Naive thymus-derived CD4-positive, alpha-beta T cell (primary cell): ENCODE measurements around the gene MCUB. TPM values are rescaled to one million over a fixed set of nuclear protein-coding genes. Genes with fewer than 3 reads are reported as not detected.
A peak's percentile ranks its signal among the peaks of the same experiment; 100 is the strongest.

Experiments used
- ATAC-seq: fragments of 150-1000 bp; cut with Tn5 transposase; 2 replicates; pipeline ENCODE4 v1.10.0; 2021; ENCODE audit warnings: mild to moderate bottlenecking, moderate library complexity
- CTCF ChIA-PET: fragments of 350-600 bp; sonication (Branson Sonifier 250); formaldehyde crosslinking; loops from one replicate; lab custom pipeline; 2021; ENCODE audit warnings: antibody characterized with exemption; lab: Charles Lee
- POLR2A ChIA-PET: fragments of 350-600 bp; sonication (Branson Sonifier 250); formaldehyde crosslinking; loops from one replicate; lab custom pipeline; 2021; ENCODE audit warnings: antibody characterized with exemption, inconsistent platforms; lab: Charles Lee
- DNase-seq, 9 donors: peaks; one replicate each; pipeline versions ENCODE4 v3.0.0 to v3.0.0-alpha.2; 2020 to 2022; ENCODE audit warnings: mixed read lengths in 1 of 9
- H3K27ac ChIP-seq: one replicate; pipeline ENCODE4 v1.7.0; 2013; ENCODE audit warnings: mild to moderate bottlenecking, low read depth, low read length, moderate library complexity
- H3K27me3 ChIP-seq, 2 donors: one replicate each; pipeline ENCODE4 v1.7.0; 2013; ENCODE audit warnings: low read length in 2 of 2, mild to moderate bottlenecking in 2 of 2, moderate library complexity in 2 of 2; ENCODE audit not compliant: control insufficient read depth in 2 of 2, insufficient read depth in 2 of 2
- H3K36me3 ChIP-seq, 3 experiments: 1 replicate in 2 of 3; 2 replicates in 1 of 3; pipeline ENCODE4 v1.7.0; 2013; ENCODE audit warnings: low read length in 3 of 3, mild to moderate bottlenecking in 3 of 3, moderate library complexity in 1 of 3; ENCODE audit not compliant: insufficient read depth in 3 of 3, control insufficient read depth in 2 of 3
- H3K4me1 ChIP-seq, 2 donors: one replicate each; pipeline ENCODE4 v1.7.0; 2013; ENCODE audit warnings: low read length in 2 of 2, mild to moderate bottlenecking in 2 of 2, moderate library complexity in 1 of 2; ENCODE audit not compliant: control insufficient read depth in 2 of 2, insufficient read depth in 2 of 2
- H3K4me3 ChIP-seq: 2 replicates; pipeline ENCODE4 v1.7.0; 2013; ENCODE audit warnings: mild to moderate bottlenecking, low read length
- H3K9me3 ChIP-seq, 3 experiments: 1 replicate in 2 of 3; 2 replicates in 1 of 3; pipeline ENCODE4 v1.7.0; 2013; ENCODE audit warnings: low read length in 3 of 3; ENCODE audit not compliant: control insufficient read depth in 2 of 3
- H3K27ac Mint-ChIP-seq, 9 donors: one replicate each; pipeline ENCODE4 v1.8.0; 2020 to 2022; ENCODE audit warnings: mixed read lengths in 9 of 9, mild to moderate bottlenecking in 8 of 9, moderate library complexity in 5 of 9, inconsistent platforms in 2 of 9
- H3K27me3 Mint-ChIP-seq, 5 donors: one replicate each; pipeline ENCODE4 v1.8.0; 2021 to 2022; ENCODE audit warnings: mixed read lengths in 5 of 5, mild to moderate bottlenecking in 1 of 5
- H3K36me3 Mint-ChIP-seq, 5 donors: one replicate each; pipeline ENCODE4 v1.8.0; 2020 to 2022; ENCODE audit warnings: mixed read lengths in 5 of 5, mild to moderate bottlenecking in 3 of 5, inconsistent platforms in 1 of 5
- H3K4me1 Mint-ChIP-seq, 7 donors: one replicate each; pipeline ENCODE4 v1.8.0; 2020 to 2022; ENCODE audit warnings: mixed read lengths in 7 of 7, mild to moderate bottlenecking in 3 of 7, inconsistent platforms in 1 of 7
- H3K4me3 Mint-ChIP-seq, 10 donors: one replicate each; pipeline ENCODE4 v1.8.0; 2020 to 2022; ENCODE audit warnings: mild to moderate bottlenecking in 10 of 10, mixed read lengths in 10 of 10, moderate library complexity in 6 of 10, inconsistent platforms in 2 of 10
- H3K9me3 Mint-ChIP-seq, 11 donors: one replicate each; pipeline ENCODE4 v1.8.0; 2020 to 2022; ENCODE audit warnings: mixed read lengths in 11 of 11, mild to moderate bottlenecking in 4 of 11, inconsistent platforms in 1 of 11, moderate library complexity in 1 of 11
- intact Hi-C, 2 donors: fragments of 100-400 bp; cut with micrococcal nuclease; formaldehyde crosslinking; loops; one replicate each; pipeline ENCODE4 v1.15.1; 2023
- polyA plus RNA-seq, 2 donors: library from polyadenylated mRNA; unstranded; fragments of 300-500 nt; fragmentation: Illumina TruSeq; gene quantifications; one replicate each; pipeline ENCODE4 v1.2.3, GENCODE V29; 2021
- total RNA-seq, 6 experiments: library from RNA in 5 of 6; stranded (reverse) in 5 of 6; gene quantifications; 1 replicate in 5 of 6; 2 replicates in 1 of 6; pipeline ENCODE4 v1.2.3 and lab custom pipeline; 2021 to 2026

Gene MCUB
- total and polyA plus RNA-seq, 7 experiments from 2014 or later, result 83.4 to 207 (median 164) TPM

DNA sequence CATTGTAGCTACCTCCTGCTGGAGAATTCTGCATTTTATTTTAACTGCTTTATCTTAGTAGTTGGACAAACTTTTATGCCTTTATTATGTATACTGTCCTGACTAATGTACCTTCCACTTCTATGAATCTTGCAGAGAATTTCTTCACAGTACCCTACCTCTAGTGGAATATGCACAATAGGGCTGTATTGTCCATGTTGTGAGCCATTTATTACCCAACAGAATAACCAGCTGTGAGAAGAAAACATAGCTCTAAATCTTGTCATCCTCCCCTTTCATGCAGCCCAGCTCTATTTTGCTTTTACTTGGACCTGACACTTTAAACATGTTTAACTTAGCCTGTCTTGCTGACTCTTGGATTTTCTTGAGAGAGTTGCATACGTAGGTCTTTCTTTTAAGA lies 56.2 kb downstream of the MCUB start:
- Mint-ChIP-seq H3K9me3 (peaks cover 0 to 8% (median 0%) of the 10 kb centered on the region in 11 donors), H3K27ac (peak overlapping the region in 5 of 9 donors; percentile 5 to 75 (median 59)), H3K36me3 (peaks cover 9 to 49% (median 35%) of the 10 kb centered on the region in 5 donors), H3K27me3 (no peaks in the 10 kb centered on the region), H3K4me1 (peaks cover 25 to 98% (median 85%) of the 10 kb centered on the region in 7 donors), H3K4me3 (peak overlapping the region in 4 of 10 donors; percentile 17 to 57 (median 25))
- ATAC-seq (no peak), DNase-seq (no peak)
- no peak overlapping the region for H3K27ac ChIP-seq
- intact Hi-C loops, result loop anchor here in 1 of 2 donors (2.0 to 5.0 kb wide), 2 partner anchors 13 to 41 kb away; no protein-coding TSS in a partner anchor
- no peaks in the 10 kb centered on the region for H3K27me3 ChIP-seq
- H3K4me1 ChIP-seq, result no peaks in the 10 kb centered on the region
- H3K9me3 ChIP-seq, result no peaks in the 10 kb centered on the region
- POLR2A ChIA-PET, result interaction anchor here (0.6 to 0.7 kb wide), 2 partner anchors 17 to 45 kb away, joined by 3 read pairs; no protein-coding TSS in a partner anchor
- no peak overlapping the region for H3K4me3 ChIP-seq
- CTCF ChIA-PET, result no interaction called here
- peaks cover 0 to 6% (median 0%) of the 10 kb centered on the region in 3 experiments for H3K36me3 ChIP-seq

- ChIA-PET CTCF (no interaction called here), POLR2A (interaction anchor here (1.4 kb wide), 1 partner anchor 26 kb away, joined by 4 read pairs; no protein-coding TSS in a partner anchor)
- H3K27ac Mint-ChIP-seq, result peak overlapping the region in 4 of 9 donors; percentile 22 to 52 (median 36)
- peaks cover 6 to 34% (median 30%) of the 10 kb centered on the region in 5 donors for H3K36me3 Mint-ChIP-seq
- no peaks in the 10 kb centered on the region for H3K27me3 Mint-ChIP-seq
- no peak overlapping the region for H3K4me3 ChIP-seq
- peaks cover 0 to 5% of the 10 kb centered on the region in 2 donors for H3K4me1 ChIP-seq
- peaks cover 11 to 97% (median 80%) of the 10 kb centered on the region in 7 donors for H3K4me1 Mint-ChIP-seq
- H3K9me3 ChIP-seq, result no peaks in the 10 kb centered on the region
- intact Hi-C loops, result no loop called here
- H3K27ac ChIP-seq, result no peak overlapping the region
- H3K36me3 ChIP-seq, result peaks cover 0 to 12% (median 0%) of the 10 kb centered on the region in 3 experiments
- ATAC-seq (no peak), DNase-seq (no peak)
- no peaks in the 10 kb centered on the region for H3K27me3 ChIP-seq
- peaks cover 0 to 3% (median 0%) of the 10 kb centered on the region in 11 donors for H3K9me3 Mint-ChIP-seq
- H3K4me3 Mint-ChIP-seq, result no peak overlapping the region
Observed at GRCh38 chr4:109622626-109623025, 62.6 kb downstream of the MCUB start.

DNA sequence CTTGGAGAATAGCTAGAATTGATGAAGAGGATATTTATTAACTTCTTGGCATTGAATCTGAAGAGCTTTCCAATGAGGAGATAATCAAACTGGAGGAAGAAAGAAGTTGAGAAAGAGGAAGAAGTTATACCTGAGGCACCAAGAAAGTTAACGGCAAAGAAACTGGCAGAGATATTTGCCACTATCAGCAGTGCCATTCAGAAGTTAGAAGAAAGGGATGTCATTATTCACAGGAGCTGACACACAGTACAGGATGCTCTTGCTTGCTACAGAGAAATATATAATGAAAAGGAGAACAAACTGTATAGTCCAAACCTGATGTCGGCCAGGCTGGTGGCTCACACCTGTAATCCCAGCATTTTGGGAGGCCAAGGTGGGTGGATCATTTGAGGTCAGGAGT lies 64.5 kb downstream of the MCUB start:
- intact Hi-C loops, result no loop called here
- H3K27ac Mint-ChIP-seq, result peak overlapping the region in 6 of 9 donors; percentile 23 to 70 (median 49)
- peaks cover 6 to 27% (median 23%) of the 10 kb centered on the region in 5 donors for H3K36me3 Mint-ChIP-seq
- H3K27me3 Mint-ChIP-seq, result no peaks in the 10 kb centered on the region
- DNase-seq, result no peak
- no peak for ATAC-seq
- ChIA-PET CTCF (interaction anchor here (0.6 to 1.5 kb wide), 4 partner anchors 39 to 1868 kb away, joined by 3 to 5 read pairs (median 4); partner anchors contain the start of gene MCUB), POLR2A (interaction anchor here (0.7 to 1.6 kb wide), 2 partner anchors 22 to 65 kb away, joined by 3 to 5 read pairs; partner anchors contain the start of gene MCUB)
- peaks cover 0 to 12% (median 0%) of the 10 kb centered on the region in 3 experiments for H3K36me3 ChIP-seq
- H3K4me3 ChIP-seq, result no peak overlapping the region
- H3K4me1 Mint-ChIP-seq, result peaks cover 17 to 97% (median 83%) of the 10 kb centered on the region in 7 donors
- peak overlapping the region in 3 of 10 donors; percentile 0 to 16 (median 1) for H3K4me3 Mint-ChIP-seq
- H3K4me1 ChIP-seq, result peaks cover 0 to 18% of the 10 kb centered on the region in 2 donors
- H3K27ac ChIP-seq, result no peak overlapping the region
- no peaks in the 10 kb centered on the region for H3K9me3 ChIP-seq
- H3K27me3 ChIP-seq, result no peaks in the 10 kb centered on the region
- peaks cover 0 to 3% (median 0%) of the 10 kb centered on the region in 11 donors for H3K9me3 Mint-ChIP-seq

- ATAC-seq, result no peak
- intact Hi-C loops, result no loop called here
- no peaks in the 10 kb centered on the region for H3K27me3 Mint-ChIP-seq
- H3K4me3 ChIP-seq, result no peak overlapping the region
- peaks cover 23 to 100% (median 89%) of the 10 kb centered on the region in 7 donors for H3K4me1 Mint-ChIP-seq
- no peak for DNase-seq
- peak overlapping the region in 8 of 9 donors; percentile 34 to 84 (median 60) for H3K27ac Mint-ChIP-seq
- H3K36me3 Mint-ChIP-seq, result peaks cover 6 to 31% (median 21%) of the 10 kb centered on the region in 5 donors
- ChIA-PET POLR2A (interaction anchor here (1.0 kb wide), 1 partner anchor 21 kb away, joined by 7 read pairs; no protein-coding TSS in a partner anchor), CTCF (no interaction called here)
- H3K27me3 ChIP-seq, result no peaks in the 10 kb centered on the region
- peaks cover 0 to 11% (median 0%) of the 10 kb centered on the region in 3 experiments for H3K36me3 ChIP-seq
- peaks cover 0 to 3% (median 0%) of the 10 kb centered on the region in 11 donors for H3K9me3 Mint-ChIP-seq
- H3K9me3 ChIP-seq, result no peaks in the 10 kb centered on the region
- peak overlapping the region in 3 of 10 donors; percentile 44 to 65 (median 46) for H3K4me3 Mint-ChIP-seq
- peaks cover 0 to 25% of the 10 kb centered on the region in 2 donors for H3K4me1 ChIP-seq
- H3K27ac ChIP-seq, result no peak overlapping the region
Observed at GRCh38 chr4:109627361-109627760, 67.3 kb downstream of the MCUB start.

DNA sequence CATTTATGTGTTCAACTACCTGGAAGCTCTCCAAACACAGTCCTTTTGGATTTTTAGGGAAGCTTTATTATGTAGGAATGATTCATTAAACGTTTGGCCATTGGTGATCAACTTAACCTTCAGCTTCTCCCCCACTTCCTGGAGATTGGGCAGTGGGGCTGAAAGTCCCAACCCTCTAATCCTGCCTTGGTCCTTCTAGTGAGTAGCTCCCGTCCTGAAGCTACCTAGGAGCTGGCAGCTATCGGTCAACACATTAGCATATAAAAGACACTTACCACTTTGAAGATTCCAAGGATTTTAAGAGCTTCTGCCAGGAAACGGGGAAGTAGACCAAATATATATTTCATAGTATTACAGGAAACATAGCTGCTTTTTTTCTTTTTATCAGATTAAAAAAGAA lies 69.7 kb downstream of the MCUB start:
- Mint-ChIP-seq H3K9me3 (peaks cover 0 to under 1% (median 0%) of the 10 kb centered on the region in 11 donors), H3K36me3 (peaks cover 0 to 26% (median 22%) of the 10 kb centered on the region in 5 donors), H3K27me3 (no peaks in the 10 kb centered on the region), H3K4me1 (peaks cover 17 to 96% (median 80%) of the 10 kb centered on the region in 7 donors), H3K27ac (peak overlapping the region in 6 of 9 donors; percentile 39 to 84 (median 68)), H3K4me3 (peak overlapping the region in 3 of 10 donors; percentile 1 to 65 (median 4))
- Histone ChIP-seq H3K4me1 (peaks cover 0 to 25% of the 10 kb centered on the region in 2 donors), H3K27me3 (no peaks in the 10 kb centered on the region), H3K4me3 (no peak overlapping the region), H3K36me3 (no peaks in the 10 kb centered on the region), H3K27ac (no peak overlapping the region), H3K9me3 (no peaks in the 10 kb centered on the region)
- intact Hi-C loops, result loop anchor here in 1 of 2 donors (2.0 kb wide), 1 partner anchor 19 kb away; no protein-coding TSS in a partner anchor
- ChIA-PET CTCF (interaction anchor here (0.9 to 2.0 kb wide), 4 partner anchors 15 to 70 kb away, joined by 3 to 12 read pairs (median 4); no protein-coding TSS in a partner anchor), POLR2A (interaction anchor here (0.6 to 2.0 kb wide), 4 partner anchors 9 to 72 kb away, joined by 3 to 7 read pairs (median 6); no protein-coding TSS in a partner anchor)
- DNase-seq (no peak), ATAC-seq (no peak)

DNA sequence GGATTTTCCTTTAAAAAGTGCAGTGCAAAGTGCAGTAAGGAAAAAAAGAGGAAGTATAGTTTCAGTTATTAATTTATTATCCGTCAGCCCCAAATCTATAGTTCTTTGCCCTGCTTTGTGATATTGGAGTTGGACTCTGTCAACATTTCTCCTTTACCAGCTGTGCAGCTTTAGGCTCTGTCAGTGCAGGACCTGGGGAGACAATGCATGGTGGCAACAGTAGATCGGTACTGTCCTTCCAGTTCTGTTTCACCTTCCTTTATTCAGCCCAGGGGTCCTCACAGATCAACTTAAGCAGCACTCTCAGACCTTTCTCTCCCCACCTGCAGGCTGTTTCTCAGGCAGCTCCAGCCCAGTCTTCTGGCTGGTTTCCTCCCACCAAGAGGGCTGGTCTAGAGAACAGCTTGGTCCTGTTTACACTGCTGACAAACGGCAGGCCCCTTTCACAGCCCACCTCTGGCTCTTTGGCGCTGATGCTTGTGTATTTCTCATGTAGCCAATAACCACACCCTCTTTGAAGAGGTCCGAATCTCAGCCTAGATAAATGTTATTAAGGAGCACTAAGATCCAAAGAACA lies 71.6 kb downstream of the MCUB start:
- H3K9me3 ChIP-seq, result no peaks in the 10 kb centered on the region
- Mint-ChIP-seq H3K36me3 (peaks cover 6 to 43% (median 38%) of the 10 kb centered on the region in 5 donors), H3K27me3 (no peaks in the 10 kb centered on the region), H3K27ac (peak overlapping the region in 8 of 9 donors; percentile 68 to 91 (median 79)), H3K4me3 (peak overlapping the region in 9 of 10 donors; percentile 18 to 82 (median 63)), H3K9me3 (peaks cover 0 to 10% (median 2%) of the 10 kb centered on the region in 11 donors), H3K4me1 (peaks cover 22 to 96% (median 83%) of the 10 kb centered on the region in 7 donors)
- ChIA-PET CTCF (interaction anchor here (0.6 to 1.1 kb wide), 4 partner anchors 15 to 67 kb away, joined by 3 read pairs; no protein-coding TSS in a partner anchor), POLR2A (interaction anchor here (0.9 to 1.3 kb wide), 4 partner anchors 11 to 17 kb away, joined by 3 to 7 read pairs (median 4); no protein-coding TSS in a partner anchor)
- DNase-seq, result no peak
- intact Hi-C loops, result no loop called here
- ATAC-seq, result peak; percentile 32
- H3K27ac ChIP-seq, result peak overlapping the region; percentile 20
- H3K27me3 ChIP-seq, result no peaks in the 10 kb centered on the region
- H3K36me3 ChIP-seq, result no peaks in the 10 kb centered on the region
- no peak overlapping the region for H3K4me3 ChIP-seq
- H3K4me1 ChIP-seq, result peaks cover 0 to 25% of the 10 kb centered on the region in 2 donors
